CD4-positive, alpha-beta T cell treated with Interleukin-4 for 1 hour (primary cell): ENCODE data around the gene SLX4IP.
A peak's percentile ranks its signal among the peaks of the same experiment; 100 is the strongest.
"Not testable (repeated sequence)": the region's sequence is repeated elsewhere in the genome, so short reads cannot be mapped to it uniquely, and the experiment has no call there.

Experiments used
- DNase-seq, 2 donors: peaks; one replicate each; pipeline ENCODE4 v3.0.0-alpha.2; 2020 to 2022

The SLX4IP gene

DNA sequence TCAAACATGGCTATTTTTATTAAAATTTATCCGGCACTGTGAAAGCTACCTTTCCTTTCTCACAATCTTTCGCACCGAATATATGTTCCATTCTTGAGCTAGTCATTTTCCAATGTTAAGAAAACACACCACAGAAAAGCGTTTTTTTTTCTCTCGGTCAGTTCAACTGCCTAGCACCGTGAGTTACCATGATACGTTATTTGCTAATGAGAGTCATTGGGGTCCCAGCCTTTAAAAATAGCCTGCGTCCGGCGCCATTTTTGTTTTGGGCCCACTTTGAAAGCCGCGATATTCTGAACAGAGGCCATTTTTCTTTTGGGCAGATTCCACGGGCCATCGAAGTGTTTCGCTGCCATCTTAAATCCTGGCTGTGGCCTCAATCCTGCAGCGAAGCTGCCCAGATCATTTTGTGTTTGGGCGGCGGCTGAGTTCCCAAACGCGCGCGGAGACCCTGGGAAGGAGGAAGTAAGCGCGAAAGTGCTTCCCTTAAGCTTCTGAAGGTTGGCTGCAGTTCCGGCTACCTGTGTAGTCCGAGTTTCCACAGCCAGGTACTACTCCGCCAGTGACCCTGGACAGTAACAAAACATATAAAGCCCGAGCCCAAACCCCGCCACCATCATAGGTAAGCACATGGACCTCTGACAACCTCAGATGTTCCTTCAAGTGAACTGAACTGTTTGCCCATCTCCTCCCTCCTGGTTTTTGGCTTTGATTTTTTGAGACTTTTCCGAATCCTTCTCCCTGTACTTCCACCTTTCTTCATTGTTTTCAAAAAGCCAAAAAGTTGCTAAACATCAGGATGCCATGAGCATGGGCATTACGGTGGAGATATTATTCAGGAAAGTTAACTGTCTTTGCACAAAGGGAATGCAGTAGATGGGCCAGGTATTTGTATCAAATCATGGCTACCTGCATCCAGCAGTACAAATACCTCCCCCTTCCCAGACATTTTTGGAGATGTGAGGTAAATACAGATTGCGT, at the start of gene SLX4IP:
Gene SLX4IP, plus strand, starts transcription at position 474 of the 981 bp plus-strand sequence. CDS start 22,900 bp downstream, outside the sequence.
- peak; percentile 92 to 94 for DNase-seq

DNA sequence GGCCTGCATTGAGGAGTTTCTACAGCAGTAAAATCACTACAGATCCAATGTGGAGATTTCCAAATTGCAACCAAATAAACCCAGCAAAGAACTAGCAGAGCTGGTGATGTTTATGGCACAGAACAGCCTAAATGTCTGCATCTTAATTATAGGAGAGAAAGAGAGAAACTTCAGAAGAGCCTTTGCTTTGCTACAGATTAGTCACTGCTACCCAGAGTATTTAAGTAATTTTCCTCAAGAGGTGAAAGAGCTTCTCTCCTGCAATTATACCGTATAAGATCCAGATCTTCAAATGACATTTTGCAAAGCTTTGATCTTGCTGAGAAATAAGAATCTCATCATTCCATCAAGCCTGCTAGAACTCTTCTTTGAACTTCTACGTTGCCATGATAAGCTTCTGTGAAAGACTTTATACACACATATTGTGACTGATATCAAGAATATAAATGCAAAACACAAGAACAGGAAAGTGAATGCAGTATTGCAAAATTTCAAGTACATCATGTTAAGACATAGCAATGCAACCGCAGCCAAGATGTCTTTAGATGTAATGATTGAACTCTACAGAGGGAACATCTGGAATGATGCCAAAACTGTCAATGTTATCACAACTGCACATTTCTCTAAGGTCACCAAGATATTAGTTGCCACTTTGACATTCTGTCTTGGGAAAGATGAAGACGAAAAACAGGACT, 49.1 kb upstream of the SLX4IP start:
- no peak for DNase-seq

DNA sequence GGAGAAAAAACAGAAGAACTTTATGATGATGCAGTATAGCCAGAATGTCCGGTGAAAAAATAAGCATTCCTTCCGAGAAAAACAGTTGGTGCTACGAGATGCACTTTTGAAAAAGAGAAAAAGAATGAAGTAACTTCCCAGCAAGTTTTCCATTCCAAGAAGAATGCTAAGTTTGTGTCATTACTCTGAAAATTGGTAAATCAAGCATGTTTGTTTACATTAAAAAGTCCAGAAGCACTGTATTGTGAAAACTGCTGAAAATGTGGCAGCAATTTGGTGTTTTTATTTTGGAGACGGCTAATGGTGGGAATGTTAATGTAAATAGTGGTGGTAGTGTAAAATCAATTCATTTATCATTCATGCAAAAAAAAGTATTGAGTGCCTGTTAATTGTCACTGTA, 47.4 kb upstream of the SLX4IP start:
- DNase-seq: no peak

DNA sequence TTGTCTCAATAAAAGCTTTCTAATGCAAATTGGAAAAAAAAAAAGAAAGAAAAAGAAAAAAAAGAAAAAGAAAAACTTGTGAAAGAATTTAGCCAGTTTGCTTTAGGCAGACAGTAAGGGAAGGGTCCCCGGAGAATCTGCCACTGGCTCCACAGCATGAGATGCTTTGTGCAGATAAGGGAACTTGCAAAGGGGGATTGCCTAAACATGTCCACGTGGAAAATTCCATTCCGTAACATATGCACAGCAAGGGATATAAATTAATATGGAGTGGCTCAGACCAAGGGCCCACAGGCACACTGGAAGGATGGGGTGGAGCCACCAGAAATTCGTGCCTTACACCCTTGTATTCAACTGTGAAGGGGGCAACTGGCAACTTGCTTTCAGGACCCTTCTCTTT, 46.5 kb upstream of the SLX4IP start:
- no peak for DNase-seq

DNA sequence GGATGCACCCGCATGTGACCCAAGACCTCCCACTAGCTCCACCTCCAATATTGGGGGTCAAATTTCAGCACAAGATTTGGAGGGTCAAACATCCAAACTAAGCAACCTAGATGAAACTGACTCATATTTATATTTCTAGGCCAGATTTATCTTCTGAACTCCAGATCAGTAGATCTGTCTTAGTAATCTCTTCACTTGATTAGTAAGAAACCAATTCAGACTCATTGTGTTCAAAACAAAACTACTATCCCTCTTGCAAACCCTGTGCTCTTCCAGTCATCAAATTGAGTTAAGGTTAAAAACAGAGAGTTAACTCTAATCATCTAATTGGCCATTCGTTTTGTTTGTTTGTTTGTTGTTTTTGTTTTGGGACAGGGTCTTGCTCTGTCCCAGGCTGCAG, 44.4 kb upstream of the SLX4IP start:
- DNase-seq: no peak

DNA sequence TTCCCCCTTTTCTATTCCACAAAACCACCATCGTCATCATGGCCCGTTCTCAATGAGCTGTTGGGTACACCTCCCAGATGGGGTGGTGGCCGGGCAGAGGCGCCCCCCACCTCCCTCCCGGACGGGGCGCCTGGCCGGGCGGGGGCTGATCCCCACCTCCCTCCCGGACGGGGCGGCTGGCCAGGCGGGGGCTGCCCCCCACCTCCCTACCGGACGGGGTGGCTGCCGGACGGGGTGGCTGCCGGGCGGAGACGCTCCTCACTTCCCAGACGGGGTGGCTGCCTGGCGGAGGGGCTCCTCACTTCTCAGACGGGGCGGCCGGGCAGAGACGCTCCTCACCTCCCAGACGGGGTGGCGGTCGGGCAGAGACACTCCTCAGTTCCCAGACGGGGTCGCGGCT, 40.4 kb upstream of the SLX4IP start:
- not testable (repeated sequence) for DNase-seq

DNA sequence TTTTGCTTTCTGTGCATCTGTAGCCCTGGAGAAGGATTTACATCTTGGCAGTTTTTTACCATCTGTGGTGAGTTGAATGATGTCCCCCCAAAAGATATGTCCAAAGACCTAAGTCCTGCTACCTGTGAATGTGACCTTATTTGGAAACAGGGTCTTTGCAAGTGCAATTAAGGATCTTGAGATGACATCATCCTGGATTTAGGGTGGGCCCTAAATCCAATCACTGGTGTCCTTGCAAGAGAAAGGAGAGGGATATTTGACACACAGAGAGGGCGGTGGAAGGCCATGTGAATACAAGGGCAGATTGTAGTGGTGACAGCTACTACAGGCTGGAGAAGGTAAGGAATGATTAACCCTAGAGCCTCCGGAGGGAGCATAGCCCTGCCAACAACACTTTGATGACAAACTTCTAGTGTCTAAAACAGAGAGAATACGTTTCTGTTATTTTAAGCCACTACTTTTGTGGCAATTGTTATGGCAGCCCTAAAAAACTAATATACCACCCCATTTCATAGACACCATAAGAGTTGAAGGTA, 36.2 kb upstream of the SLX4IP start:
- no peak for DNase-seq

DNA sequence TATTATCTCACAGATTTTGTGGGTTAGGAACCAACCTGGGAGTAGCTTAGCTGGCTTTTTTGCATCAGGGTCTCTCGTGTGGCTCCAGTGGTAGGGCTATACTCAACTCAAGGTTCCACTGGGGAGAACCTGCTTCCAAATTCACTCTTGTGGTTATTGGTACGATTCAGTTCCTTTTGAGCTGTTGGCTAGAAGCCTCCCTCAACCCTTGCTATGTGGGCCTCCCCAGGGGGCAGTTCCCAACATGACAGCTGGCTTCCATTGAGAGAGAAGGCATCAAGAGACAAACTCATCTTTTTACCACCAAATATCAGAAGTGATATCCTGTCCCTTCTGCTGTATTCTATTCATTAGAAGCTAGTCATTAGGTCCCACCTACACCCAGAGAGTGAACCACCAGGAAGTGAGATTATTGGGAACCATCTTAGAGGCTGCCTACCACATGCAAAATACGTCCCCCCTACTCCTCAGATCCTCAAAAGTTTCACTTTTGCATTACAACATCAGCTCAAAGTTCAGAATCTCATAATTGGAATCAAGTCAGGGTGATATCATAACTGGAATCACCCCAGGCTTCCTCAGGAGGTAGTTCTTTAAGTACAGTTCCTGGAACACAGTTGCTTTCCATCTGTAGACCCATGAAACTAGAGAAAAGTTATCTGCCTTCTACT, 32.0 kb upstream of the SLX4IP start:
- no peak for DNase-seq

DNA sequence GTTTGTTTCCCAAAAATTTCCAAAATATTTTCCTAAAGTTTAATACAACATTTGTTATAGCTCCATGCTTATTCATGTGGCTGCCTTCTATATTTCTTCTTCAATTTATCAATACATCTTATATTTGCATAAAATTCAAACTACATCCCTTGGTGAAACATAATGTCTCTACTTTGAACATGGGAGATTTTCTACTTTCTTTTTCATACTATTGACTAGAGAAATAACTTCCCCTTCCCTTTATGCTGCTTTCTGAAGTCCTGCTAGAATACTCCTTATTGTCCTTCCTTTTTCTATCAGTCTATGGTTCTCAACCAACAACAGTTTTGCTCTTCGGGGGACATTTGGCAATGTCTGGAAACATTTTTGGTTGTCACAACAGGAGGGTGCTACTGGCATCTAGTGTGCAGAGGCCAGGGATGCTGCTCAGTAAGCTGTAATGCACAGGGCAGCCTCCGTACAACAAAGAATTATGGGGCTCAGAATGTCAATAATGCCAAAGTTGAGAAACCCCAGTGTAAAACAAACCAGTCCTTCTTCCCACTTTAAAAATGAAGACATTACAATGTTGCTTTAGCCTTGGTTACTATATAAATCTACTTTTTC, 31.0 kb upstream of the SLX4IP start:
- no peak for DNase-seq

DNA sequence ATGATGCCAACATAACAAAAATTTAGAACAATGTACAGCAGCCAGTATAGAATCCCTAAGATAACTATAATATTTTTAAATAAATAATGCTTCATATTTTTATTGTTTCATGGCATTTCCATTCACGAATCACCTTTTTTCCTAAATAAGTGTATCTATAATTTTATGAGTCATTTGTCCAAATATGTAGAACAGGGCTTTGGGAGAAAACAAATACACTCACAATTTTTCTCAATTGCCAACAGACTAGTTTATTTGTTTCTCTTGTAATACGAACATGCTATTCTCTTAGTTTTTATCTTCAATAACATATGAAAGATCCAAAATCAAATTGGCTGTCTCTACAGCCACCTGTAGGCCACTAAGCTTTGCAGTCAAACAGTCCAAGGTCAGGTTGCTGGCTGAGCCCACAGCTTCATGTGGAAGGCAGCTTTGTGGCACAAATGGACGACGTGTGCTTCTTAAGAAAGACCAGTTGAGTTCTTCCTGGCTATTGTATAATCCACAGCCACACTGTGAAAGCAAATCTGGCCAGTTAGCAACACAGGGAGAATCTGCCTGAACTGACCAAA, 30.1 kb upstream of the SLX4IP start:
- no peak for DNase-seq

DNA sequence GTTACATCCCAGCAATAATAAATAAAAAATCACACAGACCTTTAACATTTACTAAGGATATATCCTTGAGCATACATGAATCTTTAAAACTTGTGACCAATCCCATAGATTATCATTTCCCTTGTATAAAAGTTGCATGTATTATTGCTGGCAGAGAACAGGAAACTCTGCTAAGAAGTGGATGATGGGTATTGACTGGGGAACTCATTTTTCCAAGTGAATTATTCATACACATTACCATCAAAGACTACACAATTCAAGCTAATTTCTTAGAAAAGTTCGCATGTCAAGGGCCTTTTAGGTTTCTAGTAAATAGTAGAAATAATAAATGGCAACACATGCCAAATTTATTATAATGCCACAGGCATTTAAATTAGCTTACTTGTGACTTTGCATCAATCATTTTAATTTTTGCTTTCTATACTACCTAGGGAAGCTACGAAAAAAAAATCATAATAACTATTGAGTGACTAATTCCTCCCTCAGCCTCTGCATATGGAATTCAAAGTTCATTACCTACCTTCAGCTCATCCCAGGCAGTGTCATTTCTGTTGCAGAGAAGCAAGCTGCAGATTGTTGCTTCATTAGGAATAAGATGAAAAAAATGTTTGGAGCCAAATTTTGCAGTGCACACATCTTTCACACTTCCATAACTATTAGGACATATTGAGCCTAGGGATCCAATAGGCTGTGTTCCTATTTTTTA, 26.8 kb upstream of the SLX4IP start:
- no peak for DNase-seq

DNA sequence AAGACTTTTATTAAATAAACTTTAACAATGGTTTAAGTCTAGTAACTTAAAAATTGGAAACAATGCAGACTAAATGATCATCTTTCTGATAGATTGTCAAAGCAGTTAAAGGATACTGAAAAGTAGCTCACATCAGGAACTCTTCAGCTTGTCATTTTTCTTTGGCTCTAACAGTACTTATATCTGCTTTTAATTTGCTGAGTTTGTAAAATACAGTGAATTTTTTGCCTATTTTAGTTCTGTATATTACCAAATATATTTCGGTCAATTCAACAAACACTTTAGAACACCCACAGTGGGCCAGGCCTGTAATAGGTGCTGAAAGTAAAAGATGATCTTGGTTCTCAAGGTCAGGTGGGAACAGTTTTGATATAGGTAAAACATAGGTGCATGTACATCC, 23.4 kb upstream of the SLX4IP start:
- DNase-seq: no peak

DNA sequence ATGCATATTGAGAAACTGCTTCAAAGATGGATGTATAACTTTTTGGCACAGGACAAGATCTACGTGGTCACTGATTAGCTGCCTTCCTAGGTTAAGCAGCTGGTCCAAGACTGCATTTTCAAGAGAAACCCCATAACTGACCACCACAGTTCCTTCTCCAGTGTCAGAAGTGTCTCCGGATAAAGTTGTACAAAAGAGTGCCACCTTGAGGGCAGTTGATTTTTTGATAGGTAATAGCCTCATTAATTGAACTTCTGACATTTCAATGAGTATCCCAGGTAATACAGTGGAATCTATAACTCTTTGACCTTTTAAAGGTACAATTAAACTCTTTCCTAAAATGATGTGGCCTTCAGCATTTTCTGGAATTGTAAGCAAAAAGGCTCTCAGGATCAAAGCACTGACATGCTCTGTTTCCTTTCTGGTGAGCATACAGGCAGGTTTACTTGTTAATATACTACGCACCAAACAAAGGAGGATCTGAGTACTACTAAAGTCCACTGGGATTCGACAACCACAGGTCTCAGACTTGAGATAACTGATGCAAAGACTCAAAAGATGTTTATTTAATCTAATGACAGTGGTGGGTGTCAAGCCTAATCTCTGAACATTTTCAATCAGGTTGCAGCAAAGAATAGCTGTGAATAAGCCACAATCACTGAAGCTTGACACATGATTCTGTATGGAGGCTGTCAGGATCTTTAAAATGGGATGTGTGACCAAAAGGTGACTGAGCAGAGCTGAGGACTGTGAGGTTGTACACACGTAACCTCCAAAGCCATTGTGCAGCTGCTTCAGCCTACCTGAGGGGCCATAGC, 22.3 kb upstream of the SLX4IP start:
- no peak for DNase-seq

DNA sequence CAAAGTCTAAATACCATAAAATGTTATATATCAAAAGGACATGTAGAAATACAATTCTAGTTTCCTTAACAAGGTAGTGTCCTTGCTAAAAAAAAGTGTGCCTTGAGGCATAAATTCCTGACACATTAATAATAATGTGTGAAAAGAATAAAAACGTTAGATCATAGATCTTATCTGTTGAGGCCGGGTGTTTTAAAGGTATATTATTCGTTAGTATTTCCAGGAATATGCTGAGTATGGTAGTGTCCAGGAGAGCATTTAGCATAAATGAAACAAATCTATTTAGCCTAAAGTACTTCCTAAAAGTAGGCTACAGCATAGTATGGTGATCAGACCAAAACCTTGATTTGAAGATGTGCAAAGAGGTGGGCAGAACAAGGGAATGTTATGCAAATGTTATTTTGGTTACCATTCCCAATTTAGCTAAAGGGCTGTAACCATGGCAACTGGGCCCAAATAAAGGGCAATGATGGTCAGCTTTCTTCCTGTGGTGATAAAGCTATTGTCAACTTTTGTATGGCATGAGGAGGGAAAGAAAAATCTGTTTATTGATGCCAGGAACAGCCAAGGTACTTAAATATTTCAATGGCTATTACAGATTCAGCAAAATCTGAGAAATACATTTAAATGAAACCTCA, 20.0 kb upstream of the SLX4IP start:
- DNase-seq: no peak

DNA sequence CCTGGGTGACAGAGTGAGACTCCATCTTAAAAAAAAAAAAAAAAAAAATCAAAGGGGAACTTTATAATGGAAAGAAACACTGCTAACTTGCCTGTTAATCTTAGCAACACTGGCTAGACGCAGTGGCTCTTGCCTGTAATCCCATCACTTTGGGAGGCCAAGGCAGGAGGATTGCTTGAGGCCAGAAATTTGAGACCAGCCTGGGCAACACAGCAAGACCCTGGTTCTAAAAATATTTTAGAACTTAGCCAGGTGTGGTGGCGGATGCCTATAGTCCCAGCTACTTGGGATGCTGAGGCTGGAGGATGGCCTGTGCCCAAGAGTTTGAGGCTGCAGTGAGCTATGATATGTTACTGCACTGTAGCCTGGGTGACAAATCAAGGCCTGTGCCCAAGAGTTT, 17.9 kb upstream of the SLX4IP start:
- DNase-seq: not testable (repeated sequence)

DNA sequence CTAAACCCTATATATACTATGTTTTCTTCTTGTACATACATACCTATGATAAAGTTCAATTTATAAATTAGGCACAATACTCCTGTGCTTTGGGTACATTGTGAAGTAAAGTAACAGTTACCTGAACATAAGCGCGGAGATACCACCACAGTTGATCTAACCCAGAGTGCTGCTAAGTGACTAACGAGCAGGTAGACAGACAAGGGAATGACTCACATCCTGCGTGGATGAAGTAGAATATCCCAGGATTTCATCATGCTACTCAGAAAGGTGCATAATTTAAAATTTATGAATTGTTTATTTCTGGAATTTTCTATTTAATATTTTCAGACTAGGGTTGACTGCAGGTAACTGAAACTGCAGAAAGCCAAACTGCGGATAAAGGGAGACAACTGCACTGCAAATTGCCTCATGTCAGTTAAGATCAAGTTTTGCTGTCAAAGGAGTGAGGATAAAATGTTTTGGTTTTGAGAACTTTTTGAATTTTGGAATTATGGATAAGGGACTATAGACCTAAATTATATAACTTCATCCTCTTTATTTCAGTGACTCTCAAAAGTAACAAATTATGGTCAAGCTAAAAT, 15.5 kb upstream of the SLX4IP start:
- no peak for DNase-seq

DNA sequence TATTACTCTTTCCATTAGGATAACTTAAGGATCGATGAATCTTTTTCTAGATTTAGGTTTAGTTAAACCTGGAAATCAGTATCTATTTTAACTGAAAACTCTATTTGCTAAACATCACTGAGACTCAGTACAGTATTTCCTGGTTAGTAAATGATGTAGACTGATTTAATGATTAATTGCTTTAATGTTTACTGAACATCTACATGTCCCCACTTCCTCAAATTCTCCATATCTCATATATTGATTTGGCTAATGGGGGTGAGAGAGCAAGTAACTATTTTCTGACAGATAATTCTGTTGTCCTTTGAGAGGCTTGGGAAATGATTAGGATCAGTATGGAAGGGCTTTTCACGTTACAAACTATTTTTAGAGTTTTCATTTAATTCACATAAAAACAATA, 11.4 kb upstream of the SLX4IP start:
- DNase-seq: no peak

DNA sequence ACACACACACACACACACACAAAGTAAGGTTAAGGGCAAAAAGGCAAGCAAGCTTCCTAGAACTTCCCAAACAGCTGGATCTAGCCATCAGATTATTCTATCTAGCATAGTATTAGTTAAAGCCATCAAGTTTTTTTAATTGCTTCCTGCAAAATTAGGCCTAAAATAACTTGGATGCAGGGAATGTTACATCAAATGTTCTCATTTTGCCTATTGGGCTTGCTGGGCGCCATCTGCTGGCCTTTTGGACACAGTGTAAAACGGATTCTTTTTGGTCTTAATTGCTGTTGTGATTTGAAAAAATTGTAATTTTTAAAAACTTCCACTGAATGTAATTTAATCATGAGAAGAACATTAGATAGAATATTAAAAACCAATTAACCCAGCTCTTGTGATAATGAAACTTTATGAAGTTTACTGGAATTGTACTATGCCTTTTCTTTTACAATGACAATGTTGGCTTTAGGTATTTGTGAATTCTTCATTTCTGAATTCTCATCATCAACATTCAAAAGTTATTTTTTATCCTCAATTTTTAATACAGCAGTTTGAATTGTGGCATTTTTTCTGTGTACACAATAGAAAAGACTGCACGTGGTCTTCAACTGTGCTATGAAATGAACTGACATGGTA, 7.9 kb upstream of the SLX4IP start:
- DNase-seq: peak; percentile 44 to 52

DNA sequence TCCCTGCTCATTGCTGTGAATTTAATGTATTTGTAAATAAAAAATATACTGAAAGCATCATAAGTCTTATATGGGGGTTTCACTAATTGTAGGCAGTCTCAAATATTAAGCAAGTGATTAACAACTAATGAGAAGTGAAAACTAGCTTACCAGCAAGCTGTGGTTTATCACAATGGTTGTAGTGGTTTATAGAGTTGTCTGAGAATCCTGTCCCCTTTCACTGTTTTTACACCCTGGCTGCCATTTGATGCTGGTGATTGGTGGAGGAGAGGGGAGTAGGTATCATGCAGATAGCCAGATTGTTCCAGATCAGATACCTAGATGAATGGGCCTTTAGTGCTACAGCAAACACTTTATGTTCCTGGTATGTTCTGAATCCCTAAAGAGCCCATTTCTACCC, 7.1 kb upstream of the SLX4IP start:
- no peak for DNase-seq
